H1 (cell line): ENCODE results near the gene SLC35A2. TPM values are rescaled to one million over a fixed set of nuclear protein-coding genes. Genes with fewer than 3 reads are reported as not detected.

Source experiments
- CTCF ChIA-PET: fragments of 300-600 bp; sonication (Branson Sonifier 250); formaldehyde crosslinking; loops from one replicate; lab custom pipeline; 2021; ENCODE audit not compliant: partially characterized antibody; lab: Charles Lee
- POLR2A ChIA-PET: fragments of 300-600 bp; sonication (Branson Sonifier 250); formaldehyde crosslinking; loops from one replicate; lab custom pipeline; 2021; ENCODE audit warnings: inconsistent platforms; ENCODE audit not compliant: partially characterized antibody; lab: Charles Lee
- DNase-seq, 2 experiments: peaks; one replicate each; pipeline versions ENCODE4 v3.0.0 to v3.0.0-alpha.2; 2010 to 2022; ENCODE audit warnings: low spot score in 2 of 2, low read depth in 1 of 2, mixed read lengths in 1 of 2
- FAIRE-seq: peaks from 2 replicates; lab custom pipeline; 2011; peaks lifted over from hg19 to GRCh38; lab: Jason Lieb, UNC
- H2AFZ ChIP-seq: 2 replicates; pipeline ENCODE4 v1.8.1; 2012; ENCODE audit warnings: low read length, inconsistent platforms
- H2AK5ac ChIP-seq: 2 replicates; pipeline ENCODE4 v1.6.1; 2013; ENCODE audit warnings: low read depth, low read length
- H2BK120ac ChIP-seq: replicated peaks from 2 replicates; pipeline ENCODE3; 2013; ENCODE audit warnings: low read depth, low read length, inconsistent platforms
- H2BK12ac ChIP-seq: 2 replicates; pipeline ENCODE4 v1.6.1; 2013; ENCODE audit warnings: low read depth, low read length
- H2BK15ac ChIP-seq: 2 replicates; pipeline ENCODE4 v1.6.1; 2013; ENCODE audit warnings: low read length
- H2BK20ac ChIP-seq: 2 replicates; pipeline ENCODE4 v1.6.1; 2013; ENCODE audit warnings: low read length
- H2BK5ac ChIP-seq: 2 replicates; pipeline ENCODE4 v1.6.1; 2013; ENCODE audit warnings: low read depth, low read length
- H3K14ac ChIP-seq: 2 replicates; pipeline ENCODE4 v1.6.1; 2013; ENCODE audit warnings: inconsistent platforms; ENCODE audit not compliant: insufficient read length
- H3K18ac ChIP-seq: 2 replicates; pipeline ENCODE4 v1.6.1; 2013; ENCODE audit warnings: low read length; ENCODE audit errors: extremely low read depth
- H3K23ac ChIP-seq: 2 replicates; pipeline ENCODE4 v1.6.1; 2013; ENCODE audit warnings: inconsistent platforms; ENCODE audit not compliant: insufficient read length
- H3K23me2 ChIP-seq: 2 replicates; pipeline ENCODE4 v1.6.1; 2013; ENCODE audit warnings: low read depth, low read length
- H3K27ac ChIP-seq: 2 replicates; pipeline ENCODE4 v1.6.1; 2011; ENCODE audit warnings: low read depth, low read length, inconsistent platforms
- H3K27me3 ChIP-seq, 4 experiments: replicated peaks in 1 of 4; 1 replicate in 1 of 4; 2 replicates in 3 of 4; pipeline versions ENCODE4 v1.6.1 to v1.8.1; 2011 to 2013; ENCODE audit warnings: low read length in 3 of 4, mild to moderate bottlenecking in 3 of 4, inconsistent platforms in 2 of 4, mixed read lengths in 2 of 4, moderate library complexity in 1 of 4; ENCODE audit not compliant: control insufficient read depth in 3 of 4, insufficient read depth in 3 of 4; ENCODE audit errors: extremely low read depth in 1 of 4
- H3K36me3 ChIP-seq, 4 experiments: 2 replicates each; pipeline versions ENCODE4 v1.6.1 to v1.8.1; 2011 to 2013; ENCODE audit warnings: mild to moderate bottlenecking in 4 of 4, low read length in 3 of 4, moderate library complexity in 2 of 4, control low read depth in 1 of 4, inconsistent platforms in 1 of 4; ENCODE audit not compliant: insufficient read depth in 4 of 4, control insufficient read depth in 2 of 4
- H3K4ac ChIP-seq: replicated peaks from 2 replicates; pipeline ENCODE3; 2013; ENCODE audit warnings: low read length, low read depth, mixed read lengths, inconsistent platforms; ENCODE audit not compliant: insufficient read length
- H3K4me1 ChIP-seq, 4 experiments: replicated peaks in 1 of 4; 1 replicate in 1 of 4; 2 replicates in 3 of 4; pipeline versions ENCODE4 v1.6.1 to v1.8.1; 2011 to 2013; ENCODE audit warnings: low read length in 3 of 4, inconsistent platforms in 2 of 4, mixed read lengths in 1 of 4; ENCODE audit not compliant: insufficient read depth in 4 of 4, control insufficient read depth in 3 of 4
- H3K4me2 ChIP-seq, 2 experiments: 2 replicates each; pipeline versions ENCODE4 v1.6.1 to v1.8.1; 2011 to 2013; ENCODE audit warnings: low read depth in 2 of 2, low read length in 2 of 2, control low read depth in 1 of 2, inconsistent platforms in 1 of 2, mild to moderate bottlenecking in 1 of 2; ENCODE audit not compliant: insufficient read depth in 1 of 2
- H3K4me3 ChIP-seq, 4 experiments: fragments of 200-600, 300-600 bp in 1 of 4; sonication (generic), shearing (Covaris generic), sonication (Bioruptor Twin) in 1 of 4; 2 replicates each; pipeline versions ENCODE4 v1.5.1 to v1.8.1; 2011 to 2016; ENCODE audit warnings: low read length in 4 of 4, low read depth in 3 of 4, control low read depth in 2 of 4, inconsistent platforms in 2 of 4, mild to moderate bottlenecking in 2 of 4, mixed read lengths in 1 of 4, moderate library complexity in 1 of 4; ENCODE audit not compliant: insufficient read depth in 2 of 4; ENCODE audit errors: extremely low read depth in 1 of 4
- H3K56ac ChIP-seq: replicated peaks from 2 replicates; pipeline ENCODE3; 2013; ENCODE audit warnings: low read depth, mild to moderate bottlenecking, mixed read lengths, low read length, inconsistent platforms; ENCODE audit not compliant: insufficient read length
- H3K79me1 ChIP-seq: 2 replicates; pipeline ENCODE4 v1.6.1; 2013; ENCODE audit warnings: low read depth, low read length, control low read depth
- H3K79me2 ChIP-seq, 2 experiments: 2 replicates each; pipeline versions ENCODE4 v1.6.1 to v1.8.1; 2012 to 2013; ENCODE audit warnings: low read length in 2 of 2, mild to moderate bottlenecking in 2 of 2, inconsistent platforms in 1 of 2; ENCODE audit not compliant: insufficient read depth in 2 of 2, control insufficient read depth in 1 of 2
- H3K9ac ChIP-seq, 4 experiments: replicated peaks in 1 of 4; 1 replicate in 1 of 4; 2 replicates in 3 of 4; pipeline versions ENCODE4 v1.6.1 to v1.8.1; 2011 to 2013; ENCODE audit warnings: low read depth in 3 of 4, low read length in 3 of 4, control low read depth in 2 of 4, mild to moderate bottlenecking in 2 of 4, moderate library complexity in 2 of 4, inconsistent platforms in 1 of 4; ENCODE audit errors: extremely low read depth in 1 of 4
- H3K9me3 ChIP-seq, 2 experiments: 2 replicates each; pipeline versions ENCODE4 v1.6.1 to v1.8.1; 2012 to 2013; ENCODE audit warnings: mild to moderate bottlenecking in 2 of 2, moderate library complexity in 2 of 2, control low read depth in 1 of 2, inconsistent platforms in 1 of 2, low read depth in 1 of 2, low read length in 1 of 2, mixed read lengths in 1 of 2; ENCODE audit not compliant: insufficient read depth in 2 of 2
- H4K20me1 ChIP-seq, 2 experiments: replicated peaks in 1 of 2; 2 replicates each; pipeline versions ENCODE3 to v1.8.1; 2011 to 2013; ENCODE audit warnings: inconsistent platforms in 2 of 2, low read length in 2 of 2, mild to moderate bottlenecking in 1 of 2; ENCODE audit not compliant: insufficient read depth in 2 of 2, control insufficient read depth in 1 of 2
- H4K5ac ChIP-seq: 2 replicates; pipeline ENCODE4 v1.6.1; 2013; ENCODE audit warnings: low read length, low read depth, mixed read lengths, inconsistent platforms; ENCODE audit not compliant: insufficient read length
- H4K8ac ChIP-seq: 2 replicates; pipeline ENCODE4 v1.8.0; 2013; ENCODE audit warnings: mild to moderate bottlenecking, moderate library complexity, low read length, inconsistent platforms; ENCODE audit not compliant: insufficient read depth; ENCODE audit errors: extremely low read depth
- H4K91ac ChIP-seq: replicated peaks from 2 replicates; pipeline ENCODE3; 2013; ENCODE audit warnings: low read length, mixed read lengths, inconsistent platforms; ENCODE audit not compliant: insufficient read length
- GABPA ChIP-seq: IDR thresholded peaks from 2 replicates; pipeline ENCODE4 v1.6.1; 2011; ENCODE audit warnings: mild to moderate bottlenecking, low read length, moderate library complexity, borderline replicate concordance; ENCODE audit not compliant: insufficient read depth
- GTF2F1 ChIP-seq: IDR thresholded peaks from 2 replicates; pipeline ENCODE4 v1.6.1; 2012; ENCODE audit warnings: low read depth, low read length, improper control_type of control experiment, borderline replicate concordance
- HDAC6 ChIP-seq: IDR thresholded peaks from one replicate; pipeline ENCODE4 v1.7.1; 2012; ENCODE audit warnings: low read depth, mild to moderate bottlenecking, inconsistent platforms, low read length, moderate library complexity
- KDM4A ChIP-seq: IDR thresholded peaks from one replicate; pipeline ENCODE4 v1.7.1; 2012; ENCODE audit warnings: low read depth, mild to moderate bottlenecking, moderate library complexity, low read length, inconsistent platforms; ENCODE audit not compliant: severe bottlenecking
- SP4 ChIP-seq: IDR thresholded peaks from 2 replicates; pipeline ENCODE4 v1.6.1; 2012; ENCODE audit warnings: low read length, inconsistent platforms
- SUZ12 ChIP-seq: fragments of 200-600 bp; sonication (generic); IDR thresholded peaks from 2 replicates; pipeline ENCODE4 v1.6.1; 2012; ENCODE audit warnings: mild to moderate bottlenecking, inconsistent platforms, low read length, moderate library complexity, mixed read lengths
- TAF1 ChIP-seq: IDR thresholded peaks from 2 replicates; pipeline ENCODE4 v1.6.1; 2011; ENCODE audit warnings: mild to moderate bottlenecking, low read depth, low read length
- TEAD4 ChIP-seq: IDR thresholded peaks from 2 replicates; pipeline ENCODE4 v1.6.1; 2012; ENCODE audit warnings: low read depth, low read length, inconsistent platforms, mixed read lengths
- YY1 ChIP-seq: IDR thresholded peaks from 2 replicates; pipeline ENCODE4 v1.6.1; 2011; ENCODE audit warnings: low read depth, mild to moderate bottlenecking, low read length
- WGBS, 2 experiments: shearing (Covaris generic) in 1 of 2; methylation state at CpG; one replicate each; pipeline versions ENCODE4 v1.1.6 to v1.1.7; 2013 to 2015; ENCODE audit warnings: low lambda C conversion rate in 2 of 2, mixed read lengths in 2 of 2, inconsistent platforms in 1 of 2, low coverage in 1 of 2, missing lambda C conversion rate in 1 of 2; ENCODE audit not compliant: insufficient replicate concordance in 2 of 2, insufficient coverage in 1 of 2, insufficient read length in 1 of 2; ENCODE audit errors: extremely low coverage in 1 of 2, missing lambda C conversion rate in 1 of 2; 5-methylcytosine and 5-hydroxymethylcytosine counted together
- polyA plus RNA-seq, 7 experiments: library from polyadenylated mRNA; depleted of rRNA in 3 of 7; stranded (reverse) in 5 of 7; unstranded in 2 of 7; fragments of >200 nt in 5 of 7; fragments of 200-250 nt in 2 of 7; gene quantifications; 1 replicate in 5 of 7; 2 replicates in 1 of 7; 4 replicates in 1 of 7; pipeline versions ENCODE4 v1.2.1 to v1.2.3, GENCODE V29; 2011 to 2013; ENCODE audit warnings: missing spikeins in 2 of 7, mixed read lengths in 2 of 7
- total RNA-seq: library from RNA; stranded (reverse); fragmentation: NEBNext Ultra II Directional; extraction: Animal tissue kit (Norgen Biotek cat#: 25700); gene quantifications from 2 replicates; pipeline ENCODE4 v1.2.1, GENCODE V29; 2021
- TF ChIP-seq, protein P1 (sequence below), 3 experiments: IDR thresholded peaks; 1 replicate in 2 of 3; 2 replicates in 1 of 3; pipeline versions ENCODE4 v1.5.1 to v1.6.1; 2011; ENCODE audit warnings: low read length in 3 of 3, mild to moderate bottlenecking in 3 of 3, inconsistent platforms in 2 of 3, low read depth in 1 of 3, moderate library complexity in 1 of 3; ENCODE audit not compliant: insufficient read depth in 1 of 3; ENCODE audit errors: control extremely low read depth in 1 of 3

SLC35A2 gene
- total and polyA plus RNA-seq, 2 of the 8 experiments (the other 6 are each of a cell fraction or from before 2014, with no cell fraction given) = 21.4 to 48.3 TPM

DNA sequence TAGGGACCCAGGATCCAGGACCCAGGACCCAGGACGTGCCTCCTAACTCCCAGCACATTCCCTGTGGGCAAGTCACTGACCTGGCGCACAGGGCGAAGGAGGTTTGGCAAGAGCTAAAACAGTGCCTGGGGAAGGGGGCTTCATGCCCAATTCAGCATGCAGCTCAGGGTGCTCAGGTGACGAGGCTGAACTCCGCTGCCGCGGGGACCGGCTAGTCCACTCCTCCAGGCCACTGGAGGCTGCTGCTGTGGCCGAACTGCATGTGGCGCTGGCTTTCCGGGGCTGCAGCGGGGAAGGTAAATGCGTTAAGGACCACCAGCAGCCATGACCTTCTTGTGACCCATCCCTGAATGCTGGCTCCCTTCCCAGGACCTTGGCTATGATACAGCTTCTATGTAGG is 12.3 kb upstream of the SLC35A2 start:
- WGBS, 2 experiments = 86% methylated on average over 8 of the region's 13 CpGs; no CpG with 5 or more reads in 1 of the 2 experiments
- Histone ChIP-seq H3K4ac (no peak overlapping the region), H2BK20ac (no peak overlapping the region)

More for the DNA sequence above, 12.3 kb upstream of the SLC35A2 start:
- no peak for FAIRE-seq
- H3K23me2 ChIP-seq = peaks cover 11% of the 10 kb centered on the region
- no peak for DNase-seq
- no peak overlapping the region for H3K23ac ChIP-seq
- no peak overlapping the region for H4K91ac ChIP-seq
- CTCF ChIA-PET = interaction anchor here (1.2 to 1.7 kb wide), 2 partner anchors 14 to 17 kb away, joined by 4 to 5 read pairs; no protein-coding TSS in a partner anchor
- H2BK120ac ChIP-seq = no peak overlapping the region
- POLR2A ChIA-PET = interaction anchor here (0.9 to 30.9 kb wide), 3 partner anchors 9 to 31 kb away, joined by 3 to 572 read pairs (median 572); partner anchors contain the start of genes PIM2 and SLC35A2
- H3K14ac ChIP-seq = no peak overlapping the region
- H3K9me3 ChIP-seq = no peaks in the 10 kb centered on the region
- no peak overlapping the region for H2BK15ac ChIP-seq
- H3K9ac ChIP-seq = no peak overlapping the region
- H2AK5ac ChIP-seq = no peak overlapping the region
- no peak overlapping the region for H4K5ac ChIP-seq
- no peak overlapping the region for H3K4me2 ChIP-seq
- peaks cover 0 to 33% (median 14%) of the 10 kb centered on the region in 4 experiments; a peak in 6 of 8 replicates for H3K36me3 ChIP-seq
- peaks cover 8 to 26% (median 20%) of the 10 kb centered on the region in 4 experiments; a peak in 6 of 7 replicates for H3K4me1 ChIP-seq
- H4K8ac ChIP-seq = peak overlapping the region; percentile 1; the same call in 1 of the 2 replicates
- no peak overlapping the region for H2AFZ ChIP-seq
- H3K27ac ChIP-seq = no peak overlapping the region; the same call in 1 of the 2 replicates
- no peaks in the 10 kb centered on the region for H3K27me3 ChIP-seq
- H3K79me1 ChIP-seq = no peaks in the 10 kb centered on the region
- TF ChIP-seq YY1 = no peak
- no peak for TF ChIP-seq TAF1
- TF ChIP-seq TEAD4 = no peak
- no peak for TF ChIP-seq SUZ12
- TF ChIP-seq SP4 = no peak
- TF ChIP-seq, protein P1, sequence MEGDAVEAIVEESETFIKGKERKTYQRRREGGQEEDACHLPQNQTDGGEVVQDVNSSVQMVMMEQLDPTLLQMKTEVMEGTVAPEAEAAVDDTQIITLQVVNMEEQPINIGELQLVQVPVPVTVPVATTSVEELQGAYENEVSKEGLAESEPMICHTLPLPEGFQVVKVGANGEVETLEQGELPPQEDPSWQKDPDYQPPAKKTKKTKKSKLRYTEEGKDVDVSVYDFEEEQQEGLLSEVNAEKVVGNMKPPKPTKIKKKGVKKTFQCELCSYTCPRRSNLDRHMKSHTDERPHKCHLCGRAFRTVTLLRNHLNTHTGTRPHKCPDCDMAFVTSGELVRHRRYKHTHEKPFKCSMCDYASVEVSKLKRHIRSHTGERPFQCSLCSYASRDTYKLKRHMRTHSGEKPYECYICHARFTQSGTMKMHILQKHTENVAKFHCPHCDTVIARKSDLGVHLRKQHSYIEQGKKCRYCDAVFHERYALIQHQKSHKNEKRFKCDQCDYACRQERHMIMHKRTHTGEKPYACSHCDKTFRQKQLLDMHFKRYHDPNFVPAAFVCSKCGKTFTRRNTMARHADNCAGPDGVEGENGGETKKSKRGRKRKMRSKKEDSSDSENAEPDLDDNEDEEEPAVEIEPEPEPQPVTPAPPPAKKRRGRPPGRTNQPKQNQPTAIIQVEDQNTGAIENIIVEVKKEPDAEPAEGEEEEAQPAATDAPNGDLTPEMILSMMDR (IDR thresholded peaks at IDR 0.05; ENCODE audit: control extremely low read depth in 1 of 3, insufficient read depth in 1 of 3, low read depth in 1 of 3, low read length in 3 of 3) = no peak
- TF ChIP-seq GTF2F1 = no peak
- TF ChIP-seq HDAC6 = no peak
- TF ChIP-seq KDM4A = no peak
- TF ChIP-seq GABPA = no peak
- no peak overlapping the region for H3K56ac ChIP-seq
- no peak overlapping the region for H3K4me3 ChIP-seq
- H4K20me1 ChIP-seq = no peaks in the 10 kb centered on the region
- peaks cover 4 to 30% of the 10 kb centered on the region in 2 experiments for H3K79me2 ChIP-seq
- no peak overlapping the region for H3K18ac ChIP-seq
- H2BK5ac ChIP-seq = 0 out of 2 replicates have a peak overlapping the region, but pooled peaks have one; percentile 39
- 0 out of 2 replicates have a peak overlapping the region, but pooled peaks have one; percentile 75 for H2BK12ac ChIP-seq
